PC-3 (cell line): ENCODE data around the gene PLA2G4A. TPM values are rescaled to one million over a fixed set of nuclear protein-coding genes. Genes with fewer than 3 reads are reported as not detected.
A peak's percentile ranks its signal among the peaks of the same experiment; 100 is the strongest.

Source experiments
- ATAC-seq: fragments of 200-7000 bp; cut with Tn5 transposase; 2 replicates; pipeline ENCODE4 v1.9.1; 2020; ENCODE audit warnings: mild to moderate bottlenecking, moderate library complexity
- BruUV-seq: library from RNA; stranded (reverse); fragments of 400-500 nt; replicated peaks from 2 replicates; lab custom pipeline; 2021; lab: Mats Ljungman, UMichigan
- CTCF ChIA-PET: fragments of 300-600 bp; sonication (Branson Sonifier 250); formaldehyde crosslinking; loops from one replicate; lab custom pipeline; 2022; ENCODE audit warnings: antibody characterized with exemption; lab: Charles Lee
- POLR2A ChIA-PET: fragments of 300-600 bp; sonication (Branson Sonifier 250); formaldehyde crosslinking; loops from one replicate; lab custom pipeline; 2022; ENCODE audit warnings: antibody characterized with exemption; ENCODE audit not compliant: unreplicated experiment; lab: Charles Lee
- DNase-seq: peaks from one replicate; pipeline ENCODE4 v3.0.0-alpha.2; 2015
- H2AFZ ChIP-seq: fragments of 300-600 bp; sonication (generic); 2 replicates; pipeline ENCODE4 v1.6.0; 2016; ENCODE audit warnings: antibody characterized with exemption, low read length
- H3F3A ChIP-seq: fragments of 300-600 bp; sonication (generic); one replicate; pipeline ENCODE4 v1.6.0; 2017; ENCODE audit warnings: antibody characterized with exemption, low read length, control low read depth, mild to moderate bottlenecking; ENCODE audit not compliant: unreplicated experiment
- H3K27ac ChIP-seq: fragments of 300-600 bp; sonication (generic); 2 replicates; pipeline ENCODE4 v1.5.1; 2016; ENCODE audit warnings: mild to moderate bottlenecking, low read length
- H3K27me3 ChIP-seq: fragments of 300-600 bp; sonication (generic); 2 replicates; pipeline ENCODE4 v1.6.1; 2016; ENCODE audit warnings: low read length, mixed read lengths
- H3K36me3 ChIP-seq: fragments of 300-600 bp; sonication (generic); 2 replicates; pipeline ENCODE4 v1.6.1; 2016; ENCODE audit warnings: low read depth, mixed run types, low read length, mixed read lengths
- H3K4me1 ChIP-seq: fragments of 300-600 bp; sonication (generic); 2 replicates; pipeline ENCODE4 v1.5.1; 2016; ENCODE audit warnings: low read length; ENCODE audit not compliant: insufficient read depth
- H3K4me2 ChIP-seq: fragments of 300-600 bp; sonication (generic); 2 replicates; pipeline ENCODE4 v1.6.0; 2016; ENCODE audit warnings: low read length
- H3K4me3 ChIP-seq: fragments of 300-600 bp; sonication (generic); 2 replicates; pipeline ENCODE4 v1.5.1; 2016; ENCODE audit warnings: mild to moderate bottlenecking, low read length, mixed read lengths
- H3K79me2 ChIP-seq: fragments of 300-600 bp; sonication (generic); 2 replicates; pipeline ENCODE4 v1.6.1; 2017; ENCODE audit warnings: low read length, mixed read lengths
- H3K9ac ChIP-seq: fragments of 300-600 bp; sonication (generic); 2 replicates; pipeline ENCODE4 v1.6.0; 2016; ENCODE audit warnings: mild to moderate bottlenecking, low read length
- H3K9me2 ChIP-seq: fragments of 300-600 bp; sonication (generic); replicated peaks from 2 replicates; pipeline ENCODE4 v1.6.1; 2016; ENCODE audit warnings: mixed run types, low read length, mixed read lengths
- H3K9me3 ChIP-seq: fragments of 300-600 bp; sonication (generic); 2 replicates; pipeline ENCODE4 v1.6.1; 2016; ENCODE audit warnings: low read length, mixed read lengths
- H4K20me1 ChIP-seq: fragments of 300-600 bp; sonication (generic); 2 replicates; pipeline ENCODE4 v1.6.1; 2016; ENCODE audit warnings: low read length, mixed read lengths
- EZH2 ChIP-seq: fragments of 300-600 bp; sonication (generic); IDR thresholded peaks from one replicate; pipeline ENCODE4 v1.6.1; 2017; ENCODE audit warnings: antibody characterized with exemption, mild to moderate bottlenecking, low read length; ENCODE audit not compliant: unreplicated experiment
- EZH2phosphoT487 ChIP-seq: fragments of 300-600 bp; sonication (generic); IDR thresholded peaks from 2 replicates; pipeline ENCODE4 v1.6.1; 2018; ENCODE audit warnings: mild to moderate bottlenecking, antibody characterized with exemption, low read length, borderline replicate concordance
- intact Hi-C: fragments of 100-400 bp; cut with micrococcal nuclease; formaldehyde crosslinking; loops from 2 replicates; pipeline ENCODE4 v1.9.0; 2023
- total RNA-seq: library from RNA; depleted of rRNA; stranded (reverse); fragments of >200 nt; gene quantifications from 2 replicates; pipeline ENCODE4 v1.2.3, GENCODE V29; 2014
- TF ChIP-seq, protein P1 (sequence below): fragments of 300-600 bp; sonication (generic); conservative IDR thresholded peaks from 2 replicates; pipeline ENCODE4 v1.5.1; 2017; ENCODE audit warnings: antibody characterized with exemption, low read depth, mild to moderate bottlenecking, low read length

The PLA2G4A gene
- total RNA-seq, 1 experiment from 2014 or later, result 2.3 TPM

DNA sequence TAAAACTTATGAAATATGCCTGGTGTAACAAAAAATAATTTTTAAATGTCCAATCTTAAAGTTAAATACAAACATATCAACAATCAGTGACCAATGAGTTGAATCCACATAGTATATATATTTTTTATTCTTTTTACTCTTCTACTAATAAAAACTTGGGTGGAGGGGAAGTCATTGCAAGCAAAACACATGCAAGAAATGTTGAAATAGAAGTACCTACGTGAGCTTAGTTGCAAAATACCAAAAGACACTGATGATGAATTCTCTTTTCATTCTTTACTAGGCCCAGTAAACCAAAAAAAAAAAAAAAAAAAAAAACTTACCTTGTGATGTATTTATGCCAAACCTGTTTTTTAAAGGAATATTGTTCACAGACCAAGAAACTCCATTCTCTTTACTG is 26.4 kb upstream of the PLA2G4A start:
- Histone ChIP-seq H3K27me3 (no peaks in the 10 kb centered on the region), H3F3A (no peaks in the 10 kb centered on the region), H3K4me3 (no peak overlapping the region), H2AFZ (no peak overlapping the region), H3K79me2 (no peaks in the 10 kb centered on the region), H3K9me3 (no peaks in the 10 kb centered on the region), H3K9ac (no peak overlapping the region), H3K36me3 (no peaks in the 10 kb centered on the region), H3K4me2 (no peak overlapping the region), H3K9me2 (no peaks in the 10 kb centered on the region), H3K4me1 (peaks cover 32% of the 10 kb centered on the region), H4K20me1 (no peaks in the 10 kb centered on the region), H3K27ac (no peak overlapping the region)
- no TSS peak for BruUV-seq
- TF ChIP-seq, protein P1, sequence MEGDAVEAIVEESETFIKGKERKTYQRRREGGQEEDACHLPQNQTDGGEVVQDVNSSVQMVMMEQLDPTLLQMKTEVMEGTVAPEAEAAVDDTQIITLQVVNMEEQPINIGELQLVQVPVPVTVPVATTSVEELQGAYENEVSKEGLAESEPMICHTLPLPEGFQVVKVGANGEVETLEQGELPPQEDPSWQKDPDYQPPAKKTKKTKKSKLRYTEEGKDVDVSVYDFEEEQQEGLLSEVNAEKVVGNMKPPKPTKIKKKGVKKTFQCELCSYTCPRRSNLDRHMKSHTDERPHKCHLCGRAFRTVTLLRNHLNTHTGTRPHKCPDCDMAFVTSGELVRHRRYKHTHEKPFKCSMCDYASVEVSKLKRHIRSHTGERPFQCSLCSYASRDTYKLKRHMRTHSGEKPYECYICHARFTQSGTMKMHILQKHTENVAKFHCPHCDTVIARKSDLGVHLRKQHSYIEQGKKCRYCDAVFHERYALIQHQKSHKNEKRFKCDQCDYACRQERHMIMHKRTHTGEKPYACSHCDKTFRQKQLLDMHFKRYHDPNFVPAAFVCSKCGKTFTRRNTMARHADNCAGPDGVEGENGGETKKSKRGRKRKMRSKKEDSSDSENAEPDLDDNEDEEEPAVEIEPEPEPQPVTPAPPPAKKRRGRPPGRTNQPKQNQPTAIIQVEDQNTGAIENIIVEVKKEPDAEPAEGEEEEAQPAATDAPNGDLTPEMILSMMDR, result no peak
- TF ChIP-seq EZH2phosphoT487 (no peak), EZH2 (no peak)
- CTCF ChIA-PET, result no interaction called here
- intact Hi-C loops, result no loop called here
- ATAC-seq (no peak), DNase-seq (no peak)
- POLR2A ChIA-PET, result no interaction called here

DNA sequence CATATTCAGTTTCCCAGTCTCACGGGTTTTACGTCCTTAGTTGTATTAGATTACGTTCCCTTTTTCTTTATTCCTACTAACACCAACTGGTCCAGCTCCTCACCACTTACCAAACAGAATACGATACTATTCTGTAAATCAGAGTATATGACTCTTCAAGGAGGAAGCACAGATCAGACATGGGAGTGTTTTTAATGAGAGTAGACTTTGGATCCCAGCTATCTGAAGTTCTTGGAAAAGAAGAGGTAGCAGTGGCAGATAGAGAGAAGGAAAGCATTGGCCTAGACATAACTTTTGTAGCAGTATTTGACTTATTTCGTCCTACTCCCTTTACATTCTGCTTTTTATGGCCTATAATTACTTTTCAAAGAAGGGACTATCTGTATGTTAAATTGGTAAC is 24.1 kb upstream of the PLA2G4A start:
- intact Hi-C loops, result loop anchor here (5.0 kb wide), 2 partner anchors 183 to 402 kb away; no protein-coding TSS in a partner anchor
- Histone ChIP-seq H3K79me2 (no peaks in the 10 kb centered on the region), H3K27ac (no peak overlapping the region), H3K36me3 (no peaks in the 10 kb centered on the region), H3K27me3 (no peaks in the 10 kb centered on the region), H2AFZ (no peak overlapping the region), H4K20me1 (no peaks in the 10 kb centered on the region), H3K4me2 (no peak overlapping the region), H3F3A (no peaks in the 10 kb centered on the region), H3K4me3 (no peak overlapping the region), H3K9me2 (no peaks in the 10 kb centered on the region), H3K9me3 (no peaks in the 10 kb centered on the region), H3K4me1 (peaks cover 9% of the 10 kb centered on the region), H3K9ac (no peak overlapping the region)
- TF ChIP-seq EZH2phosphoT487, result no peak
- TF ChIP-seq, protein P1, result no peak
- no peak for TF ChIP-seq EZH2
- DNase-seq, result no peak
- POLR2A ChIA-PET, result no interaction called here
- CTCF ChIA-PET, result interaction anchor here (0.5 kb wide), 1 partner anchor 82 kb away, joined by 3 read pairs; no protein-coding TSS in a partner anchor
- no peak for ATAC-seq
- no TSS peak for BruUV-seq

DNA sequence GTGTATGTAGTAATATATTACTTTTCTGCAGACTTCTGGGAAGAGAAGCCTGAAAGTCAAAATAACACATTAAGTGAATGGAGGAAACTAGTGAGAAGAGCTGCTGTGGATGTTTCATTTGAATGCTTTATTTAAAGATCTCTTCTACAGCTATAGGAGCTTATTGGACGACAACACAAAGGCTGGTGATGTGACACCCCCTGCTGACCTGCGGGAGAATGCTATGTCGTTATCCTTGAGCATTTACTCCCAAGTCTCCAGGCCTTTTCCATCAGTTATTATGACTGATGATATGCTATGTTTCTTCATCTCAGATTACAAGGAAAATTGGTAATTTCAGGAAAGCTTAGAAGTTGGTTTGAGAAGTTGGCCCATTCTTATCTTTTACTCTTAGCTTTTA is 22.3 kb upstream of the PLA2G4A start:
- intact Hi-C loops, result loop anchor here (1.0 to 5.0 kb wide), 8 partner anchors 84 to 404 kb away; no protein-coding TSS in a partner anchor
- peak; percentile 68 for DNase-seq
- Histone ChIP-seq H3K36me3 (no peaks in the 10 kb centered on the region), H3K4me3 (no peak overlapping the region), H3K9me2 (no peaks in the 10 kb centered on the region), H3K27me3 (no peaks in the 10 kb centered on the region), H3K4me2 (no peak overlapping the region), H4K20me1 (no peaks in the 10 kb centered on the region), H3K79me2 (no peaks in the 10 kb centered on the region), H3K27ac (0 out of 2 replicates have a peak overlapping the region, but pooled peaks have one; percentile 14), H3F3A (no peaks in the 10 kb centered on the region), H3K4me1 (no peaks in the 10 kb centered on the region), H3K9ac (peak overlapping the region; percentile 7; the same call in 1 of the 2 replicates), H2AFZ (no peak overlapping the region), H3K9me3 (no peaks in the 10 kb centered on the region)
- BruUV-seq, result no TSS peak
- CTCF ChIA-PET, result interaction anchor here (0.5 to 1.2 kb wide), 10 partner anchors 81 to 431 kb away, joined by 3 to 7 read pairs (median 3); partner anchors contain the start of gene TPR
- ATAC-seq, result peak; percentile 86
- TF ChIP-seq, protein P1, result peak; percentile 73
- TF ChIP-seq EZH2, result no peak
- no peak for TF ChIP-seq EZH2phosphoT487
- POLR2A ChIA-PET, result no interaction called here
